SU-DHL-6 (cell line): ENCODE results near the gene PRSS38.

Source experiments
- H2AFZ ChIP-seq: fragments of 200-600 bp; sonication (generic); 2 replicates; pipeline ENCODE4 v1.6.1; 2014; ENCODE audit warnings: low read depth, mild to moderate bottlenecking, moderate library complexity, mixed read lengths, antibody characterized with exemption, low read length; ENCODE audit not compliant: severe bottlenecking
- H3F3A ChIP-seq: fragments of 200-600 bp; shearing (Covaris generic); 2 replicates; pipeline ENCODE4 v1.6.0; 2016; ENCODE audit warnings: antibody characterized with exemption, mild to moderate bottlenecking; ENCODE audit not compliant: insufficient read depth
- H3K27ac ChIP-seq: fragments of 200-600 bp; sonication (generic); 2 replicates; pipeline ENCODE4 v1.5.1; 2016; ENCODE audit warnings: low read depth, mild to moderate bottlenecking, low read length, moderate library complexity, mixed read lengths
- H3K27me3 ChIP-seq: fragments of 200-600 bp; sonication (generic), shearing (Covaris generic); 2 replicates; pipeline ENCODE4 v1.6.0; 2014; ENCODE audit warnings: mild to moderate bottlenecking, low read length
- H3K36me3 ChIP-seq: fragments of 200-600 bp; sonication (generic); 2 replicates; pipeline ENCODE4 v1.6.1; 2014; ENCODE audit warnings: mild to moderate bottlenecking, low read length, mixed read lengths
- H3K4me2 ChIP-seq: fragments of 300-600, 200-600 bp; shearing (Covaris generic), sonication (generic); 2 replicates; pipeline ENCODE4 v1.6.0; 2014; ENCODE audit warnings: low read length, low read depth, mild to moderate bottlenecking; ENCODE audit not compliant: poor library complexity, severe bottlenecking
- H3K4me3 ChIP-seq: fragments of 200-600 bp; sonication (generic); 2 replicates; pipeline ENCODE4 v1.5.1; 2014; ENCODE audit warnings: antibody characterized with exemption, low read length, mild to moderate bottlenecking, mixed read lengths; ENCODE audit not compliant: insufficient read depth, poor library complexity, severe bottlenecking
- H3K79me2 ChIP-seq: fragments of 200-600 bp; sonication (generic); 2 replicates; pipeline ENCODE4 v1.6.1; 2014; ENCODE audit warnings: mild to moderate bottlenecking, low read length, moderate library complexity; ENCODE audit not compliant: insufficient read depth
- H3K9ac ChIP-seq: fragments of 200-600 bp; sonication (generic); 2 replicates; pipeline ENCODE4 v1.7.0; 2014; ENCODE audit warnings: mild to moderate bottlenecking, low read length
- H3K9me2 ChIP-seq: fragments of 200-600 bp; sonication (generic); replicated peaks from 2 replicates; pipeline ENCODE4 v1.6.1; 2014; ENCODE audit warnings: low read length; ENCODE audit not compliant: insufficient read depth
- H3K9me3 ChIP-seq: fragments of 200-600 bp; sonication (generic); 2 replicates; pipeline ENCODE4 v1.6.1; 2014; ENCODE audit warnings: low read length, mixed read lengths; ENCODE audit not compliant: insufficient read depth
- H4K20me1 ChIP-seq: fragments of 200-600 bp; sonication (generic); 2 replicates; pipeline ENCODE4 v1.6.1; 2014; ENCODE audit warnings: low read depth, mild to moderate bottlenecking, antibody characterized with exemption, low read length, moderate library complexity, mixed read lengths
- CTCF ChIP-seq: fragments of 200-600 bp; sonication (generic); IDR thresholded peaks from one replicate; pipeline ENCODE4 v1.5.1; 2017; ENCODE audit warnings: antibody characterized with exemption, mild to moderate bottlenecking, low read length, moderate library complexity; ENCODE audit not compliant: insufficient read depth, poor library complexity, severe bottlenecking
- EZH2phosphoT487 ChIP-seq: fragments of 200-600 bp; sonication (generic), shearing (Covaris generic); conservative IDR thresholded peaks from 2 replicates; pipeline ENCODE4 v1.6.1; 2018; ENCODE audit warnings: mild to moderate bottlenecking, antibody characterized with exemption, low read length, moderate library complexity, mixed read lengths

Gene PRSS38

GRCh38 chr1:227792216-227793078 lies 23.0 kb upstream of the PRSS38 start:
- Histone ChIP-seq H3F3A (no peaks in the 10 kb centered on the region), H3K27me3 (no peaks in the 10 kb centered on the region), H3K9ac (no peak overlapping the region), H3K36me3 (no peaks in the 10 kb centered on the region), H3K9me3 (no peaks in the 10 kb centered on the region), H3K9me2 (no peaks in the 10 kb centered on the region), H2AFZ (no peak overlapping the region), H3K27ac (no peak overlapping the region), H3K79me2 (no peaks in the 10 kb centered on the region), H3K4me3 (no peak overlapping the region), H3K4me2 (no peak overlapping the region), H4K20me1 (no peaks in the 10 kb centered on the region)
- TF ChIP-seq EZH2phosphoT487, result no peak

GRCh38 chr1:227793079-227793947 lies 22.2 kb upstream of the PRSS38 start:
- Histone ChIP-seq H3K79me2 (no peaks in the 10 kb centered on the region), H4K20me1 (no peaks in the 10 kb centered on the region), H3K27ac (no peak overlapping the region), H3K4me2 (no peak overlapping the region), H3K9me3 (no peaks in the 10 kb centered on the region), H3K9me2 (no peaks in the 10 kb centered on the region), H3F3A (no peaks in the 10 kb centered on the region), H3K27me3 (no peaks in the 10 kb centered on the region), H3K36me3 (no peaks in the 10 kb centered on the region), H3K9ac (no peak overlapping the region), H2AFZ (no peak overlapping the region), H3K4me3 (no peak overlapping the region)
- TF ChIP-seq EZH2phosphoT487 (no peak), CTCF (no peak)

- no peak overlapping the region for H2AFZ ChIP-seq
- no peaks in the 10 kb centered on the region for H3F3A ChIP-seq
- H3K4me3 ChIP-seq, result no peak overlapping the region
- H3K27me3 ChIP-seq, result no peaks in the 10 kb centered on the region
- TF ChIP-seq CTCF (no peak), EZH2phosphoT487 (no peak)
- H3K9ac ChIP-seq, result no peak overlapping the region
- no peaks in the 10 kb centered on the region for H3K36me3 ChIP-seq
- H3K9me2 ChIP-seq, result no peaks in the 10 kb centered on the region
- H3K4me2 ChIP-seq, result no peak overlapping the region
- H3K9me3 ChIP-seq, result no peaks in the 10 kb centered on the region
- no peak overlapping the region for H3K27ac ChIP-seq
- no peaks in the 10 kb centered on the region for H3K79me2 ChIP-seq
- H4K20me1 ChIP-seq, result no peaks in the 10 kb centered on the region
Observed at GRCh38 chr1:227793948-227794816, 21.3 kb upstream of the PRSS38 start.
